ENCODE data around the gene PEDS1.

- TF ChIP-seq CTCF (IDR thresholded peaks at IDR 0.05) (peak in 1 of 6 experiments; percentile 7), POLR2A (IDR thresholded peaks at IDR 0.05) (peak in 1 of 2 donors; percentile 2)
Measured at GRCh38 chr20:50191065-50191543, 37.6 kb upstream of the PEDS1 start.
